Astrocyte (in vitro differentiated cells and primary cell): ENCODE data around the gene STARD8.

Experiments
- CTCF ChIP-seq: IDR thresholded peaks from 2 replicates; pipeline ENCODE4 v1.5.1; 2011; ENCODE audit warnings: low read depth, mild to moderate bottlenecking, inconsistent platforms, low read length, moderate library complexity; ENCODE audit not compliant: insufficient read depth
- EZH2 ChIP-seq: IDR thresholded peaks from 2 replicates; pipeline ENCODE4 v1.6.1; 2012; ENCODE audit warnings: mild to moderate bottlenecking, low read length, inconsistent platforms; ENCODE audit not compliant: insufficient read depth

- TF ChIP-seq CTCF (no peak), EZH2 (no peak)
These were observed 115.3 kb downstream of the STARD8 start for GRCh38 chrX:68762766-68763165.
